ENCODE data around the gene PRADC1. TPM values are rescaled to one million over a fixed set of nuclear protein-coding genes. Genes with fewer than 3 reads are reported as not detected.

PRADC1 gene
- total and polyA plus RNA-seq, 9 of the 15 experiments (the other 6 are each of a cell fraction or from before 2014, with no cell fraction given): 7.3 to 47.4 (median 34.2) TPM

DNA sequence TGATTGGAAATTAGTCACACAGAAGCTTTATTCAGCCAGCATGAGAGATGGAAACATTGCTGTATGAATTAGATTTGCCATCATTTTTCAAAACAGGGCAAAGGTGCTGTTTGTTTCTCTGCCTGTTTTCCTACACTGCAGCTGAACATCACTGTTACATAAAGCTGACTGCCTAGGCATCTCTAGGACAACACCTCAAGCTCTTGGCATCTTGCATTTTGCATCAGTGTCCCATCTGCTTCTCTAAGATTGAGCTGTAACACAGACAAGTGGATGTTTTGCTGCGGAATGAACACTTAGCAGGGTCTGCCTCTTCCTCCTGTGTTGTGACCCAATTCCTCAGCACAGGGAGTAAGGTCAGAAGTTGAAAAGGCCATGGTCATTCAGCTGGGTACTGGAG lies 5.9 kb upstream of the PRADC1 start:
- Histone ChIP-seq H2AFZ (ENCODE audit: low read depth, low read length) (no peak overlapping the region), H3K9me1 (ENCODE audit: control insufficient read depth, insufficient read depth, low read length) (peaks cover 11% of the 10 kb centered on the region), H3K4me3 (no peak overlapping the region), H3K9ac (ENCODE audit: insufficient read depth in 1 of 2, low read depth in 2 of 2, low read length in 2 of 2) (no peak overlapping the region), H3K4me1 (replicated peaks in 1 of 2; ENCODE audit: control insufficient read depth in 2 of 2, insufficient read depth in 2 of 2, low read length in 2 of 2) (peaks cover 2 to 25% of the 10 kb centered on the region in 2 experiments; a peak in 3 of 5 replicates), H3K4me2 (ENCODE audit: insufficient read depth, low read length) (no peak overlapping the region), H3K79me2 (ENCODE audit: control insufficient read depth, insufficient read depth, low read length) (peaks cover 90% of the 10 kb centered on the region), H3K27ac (ENCODE audit: extremely low read depth, low read depth, low read length) (no peak overlapping the region), H3K27me3 (ENCODE audit: control insufficient read depth in 2 of 2, insufficient read depth in 2 of 2, low read length in 2 of 2) (no peaks in the 10 kb centered on the region), H3K36me3 (ENCODE audit: control insufficient read depth, insufficient read depth, low read length) (peaks cover 84% of the 10 kb centered on the region), H3K9me3 (replicated peaks; ENCODE audit: control insufficient read depth, insufficient read depth, low read depth, low read length) (no peaks in the 10 kb centered on the region), H4K20me1 (replicated peaks; ENCODE audit: control insufficient read depth, insufficient read depth, low read length) (peaks cover 55% of the 10 kb centered on the region)
- ChIA-PET POLR2A (interaction anchor here (0.7 to 1.4 kb wide), 5 partner anchors 8 to 307 kb away, joined by 3 to 6 read pairs (median 4); no protein-coding TSS in a partner anchor), CTCF (ENCODE audit: low intra/inter-chr PET ratio) (no interaction called here)
- 100% methylated on average over 1 of the region's 1 CpG for WGBS (ENCODE audit: insufficient coverage, low coverage, missing lambda C conversion rate)
- in situ Hi-C loops (cut with MboI): no loop called here
- ATAC-seq (no peak), FAIRE-seq (no peak), DNase-seq (ENCODE audit: extremely low read depth in 1 of 4, low spot score in 3 of 4) (no peak)
- BruUV-seq (replicated peaks): no TSS peak
- intact Hi-C loops (cut with micrococcal nuclease): no loop called here
- no peak for TF ChIP-seq MCM2 (IDR thresholded peaks at IDR 0.05; ENCODE audit: low read depth)
- no peak for TF ChIP-seq FUS (optimal IDR thresholded peaks at IDR 0.05; ENCODE audit: low read depth, low read length)
- TF ChIP-seq, protein P1, sequence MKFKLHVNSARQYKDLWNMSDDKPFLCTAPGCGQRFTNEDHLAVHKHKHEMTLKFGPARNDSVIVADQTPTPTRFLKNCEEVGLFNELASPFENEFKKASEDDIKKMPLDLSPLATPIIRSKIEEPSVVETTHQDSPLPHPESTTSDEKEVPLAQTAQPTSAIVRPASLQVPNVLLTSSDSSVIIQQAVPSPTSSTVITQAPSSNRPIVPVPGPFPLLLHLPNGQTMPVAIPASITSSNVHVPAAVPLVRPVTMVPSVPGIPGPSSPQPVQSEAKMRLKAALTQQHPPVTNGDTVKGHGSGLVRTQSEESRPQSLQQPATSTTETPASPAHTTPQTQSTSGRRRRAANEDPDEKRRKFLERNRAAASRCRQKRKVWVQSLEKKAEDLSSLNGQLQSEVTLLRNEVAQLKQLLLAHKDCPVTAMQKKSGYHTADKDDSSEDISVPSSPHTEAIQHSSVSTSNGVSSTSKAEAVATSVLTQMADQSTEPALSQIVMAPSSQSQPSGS (CRISPR knock-in tag; IDR thresholded peaks at IDR 0.05): no peak
- TF ChIP-seq YBX1 (IDR thresholded peaks at IDR 0.05): no peak
- TF ChIP-seq SRF (CRISPR knock-in tag; IDR thresholded peaks at IDR 0.05): no peak
- TF ChIP-seq, protein P2, sequence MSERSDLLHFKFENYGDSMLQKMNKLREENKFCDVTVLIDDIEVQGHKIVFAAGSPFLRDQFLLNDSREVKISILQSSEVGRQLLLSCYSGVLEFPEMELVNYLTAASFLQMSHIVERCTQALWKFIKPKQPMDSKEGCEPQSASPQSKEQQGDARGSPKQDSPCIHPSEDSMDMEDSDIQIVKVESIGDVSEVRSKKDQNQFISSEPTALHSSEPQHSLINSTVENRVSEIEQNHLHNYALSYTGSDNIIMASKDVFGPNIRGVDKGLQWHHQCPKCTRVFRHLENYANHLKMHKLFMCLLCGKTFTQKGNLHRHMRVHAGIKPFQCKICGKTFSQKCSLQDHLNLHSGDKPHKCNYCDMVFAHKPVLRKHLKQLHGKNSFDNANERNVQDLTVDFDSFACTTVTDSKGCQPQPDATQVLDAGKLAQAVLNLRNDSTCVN (CRISPR knock-in tag; IDR thresholded peaks at IDR 0.05): no peak
- TF ChIP-seq, protein P3, sequence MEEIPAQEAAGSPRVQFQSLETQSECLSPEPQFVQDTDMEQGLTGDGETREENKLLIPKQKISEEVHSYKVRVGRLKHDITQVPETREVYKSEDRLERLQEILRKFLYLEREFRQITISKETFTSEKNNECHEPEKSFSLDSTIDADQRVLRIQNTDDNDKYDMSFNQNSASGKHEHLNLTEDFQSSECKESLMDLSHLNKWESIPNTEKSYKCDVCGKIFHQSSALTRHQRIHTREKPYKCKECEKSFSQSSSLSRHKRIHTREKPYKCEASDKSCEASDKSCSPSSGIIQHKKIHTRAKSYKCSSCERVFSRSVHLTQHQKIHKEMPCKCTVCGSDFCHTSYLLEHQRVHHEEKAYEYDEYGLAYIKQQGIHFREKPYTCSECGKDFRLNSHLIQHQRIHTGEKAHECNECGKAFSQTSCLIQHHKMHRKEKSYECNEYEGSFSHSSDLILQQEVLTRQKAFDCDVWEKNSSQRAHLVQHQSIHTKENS (CRISPR knock-in tag; IDR thresholded peaks at IDR 0.05): no peak
- TF ChIP-seq ZBTB7A (IDR thresholded peaks at IDR 0.05; ENCODE audit: borderline replicate concordance, control insufficient read depth, low read depth, low read length): no peak
- no peak for TF ChIP-seq RAD51 (IDR thresholded peaks at IDR 0.05; ENCODE audit: borderline replicate concordance, low read depth)
- TF ChIP-seq, protein P4, sequence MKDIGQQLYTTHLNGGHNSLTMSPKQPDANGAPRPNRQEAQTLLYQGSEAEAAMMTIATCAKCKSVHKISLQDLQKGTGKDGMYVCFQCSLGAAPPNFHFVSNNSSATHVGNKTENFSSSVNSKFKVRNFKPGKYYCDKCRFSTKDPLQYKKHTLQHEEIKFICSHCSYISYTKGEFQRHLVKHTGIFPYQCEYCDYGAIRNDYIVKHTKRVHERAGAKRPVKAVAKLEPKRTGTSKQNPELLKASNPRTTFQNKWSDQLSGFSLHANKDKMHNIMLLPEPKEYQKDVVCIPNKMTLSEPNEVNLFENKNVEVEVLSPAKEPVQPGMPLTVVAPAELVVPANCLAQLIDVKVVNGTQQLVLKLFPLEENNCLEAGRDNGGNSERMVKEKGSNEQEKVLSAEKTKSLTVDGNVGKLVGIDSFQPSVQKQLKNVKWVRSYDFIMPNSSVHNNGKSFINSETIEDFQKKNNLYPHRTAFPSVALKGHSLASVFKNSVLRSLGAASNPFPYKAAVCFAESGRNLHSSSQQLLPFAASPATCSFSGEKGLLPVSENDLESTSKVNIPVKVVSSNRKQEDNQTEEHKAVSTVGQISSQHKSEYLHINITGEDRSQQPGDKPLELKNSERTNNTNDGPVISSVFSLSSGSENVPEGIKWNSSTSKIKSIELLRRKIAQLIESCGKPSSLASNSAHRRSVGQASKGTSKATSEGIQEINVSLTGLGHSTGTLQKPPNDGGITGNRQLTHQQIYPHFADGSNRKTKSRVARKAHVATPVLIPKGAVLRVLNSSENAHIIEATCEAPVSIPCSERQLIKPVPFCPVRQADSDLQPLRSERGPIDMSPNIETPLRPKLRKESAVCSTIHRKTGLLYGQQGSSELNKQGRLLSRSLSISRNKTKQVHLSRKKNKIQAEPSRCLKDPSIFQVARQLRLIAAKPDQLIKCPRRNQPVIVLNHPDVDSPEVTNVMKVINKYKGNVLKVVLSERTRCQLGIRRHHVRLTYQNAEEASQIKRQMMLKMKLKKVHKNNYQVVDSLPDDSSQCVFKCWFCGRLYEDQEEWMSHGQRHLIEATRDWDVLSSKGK (CRISPR knock-in tag; IDR thresholded peaks at IDR 0.05): no peak
- TF ChIP-seq, protein P5, sequence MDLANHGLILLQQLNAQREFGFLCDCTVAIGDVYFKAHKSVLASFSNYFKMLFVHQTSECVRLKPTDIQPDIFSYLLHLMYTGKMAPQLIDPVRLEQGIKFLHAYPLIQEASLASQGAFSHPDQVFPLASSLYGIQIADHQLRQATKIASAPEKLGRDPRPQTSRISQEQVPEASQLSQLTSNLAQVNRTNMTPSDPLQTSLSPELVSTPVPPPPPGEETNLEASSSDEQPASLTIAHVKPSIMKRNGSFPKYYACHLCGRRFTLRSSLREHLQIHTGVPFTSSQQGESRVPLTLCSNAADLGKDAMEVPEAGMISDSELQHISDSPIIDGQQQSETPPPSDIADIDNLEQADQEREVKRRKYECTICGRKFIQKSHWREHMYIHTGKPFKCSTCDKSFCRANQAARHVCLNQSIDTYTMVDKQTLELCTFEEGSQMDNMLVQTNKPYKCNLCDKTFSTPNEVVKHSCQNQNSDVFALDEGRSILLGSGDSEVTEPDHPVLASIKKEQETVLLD (IDR thresholded peaks at IDR 0.05): no peak
- TF ChIP-seq, protein P6, sequence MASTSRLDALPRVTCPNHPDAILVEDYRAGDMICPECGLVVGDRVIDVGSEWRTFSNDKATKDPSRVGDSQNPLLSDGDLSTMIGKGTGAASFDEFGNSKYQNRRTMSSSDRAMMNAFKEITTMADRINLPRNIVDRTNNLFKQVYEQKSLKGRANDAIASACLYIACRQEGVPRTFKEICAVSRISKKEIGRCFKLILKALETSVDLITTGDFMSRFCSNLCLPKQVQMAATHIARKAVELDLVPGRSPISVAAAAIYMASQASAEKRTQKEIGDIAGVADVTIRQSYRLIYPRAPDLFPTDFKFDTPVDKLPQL (IDR thresholded peaks at IDR 0.05; ENCODE audit: extremely low read depth, insufficient read length): no peak

All from K562 (cell line).